Right atrium auricular region (tissue), 2 donors: ENCODE measurements around the gene KLB. TPM values are rescaled to one million over a fixed set of nuclear protein-coding genes. Genes with fewer than 3 reads are reported as not detected.
A peak's percentile ranks its signal among the peaks of the same experiment; 100 is the strongest.
"Not testable (repeated sequence)": the region's sequence is repeated elsewhere in the genome, so short reads cannot be mapped to it uniquely, and the experiment has no call there.

ENCODE experiments used
- DNase-seq: peaks from one replicate; pipeline ENCODE4 v3.0.0-alpha.2; 2019; ENCODE audit warnings: low spot score
- H3K27ac ChIP-seq, 2 donors: fragments of 200-600 bp; sonication (generic); 1 replicate in 1 of 2; 2 replicates in 1 of 2; pipeline ENCODE4 v1.5.1; 2016 to 2019
- H3K27me3 ChIP-seq, 2 donors: fragments of 200-600 bp; sonication (generic); one replicate each; pipeline versions ENCODE4 v1.5.1 to v1.6.0; 2017 to 2019
- H3K36me3 ChIP-seq: fragments of 200-600 bp; sonication (generic); one replicate; pipeline ENCODE4 v1.5.1; 2016
- H3K4me1 ChIP-seq, 2 donors: fragments of 200-600 bp; sonication (generic); one replicate each; pipeline versions ENCODE4 v1.5.1 to v1.6.0; 2017 to 2019
- H3K4me3 ChIP-seq, 2 donors: fragments of 200-600 bp; sonication (generic); 1 replicate in 1 of 2; 2 replicates in 1 of 2; pipeline ENCODE4 v1.5.1; 2017 to 2019; ENCODE audit warnings: mild to moderate bottlenecking in 1 of 2, moderate library complexity in 1 of 2
- H3K9me3 ChIP-seq, 2 donors: fragments of 200-600 bp; sonication (generic); one replicate each; pipeline ENCODE4 v1.5.1; 2019
- CTCF ChIP-seq, 2 donors: fragments of 200-600 bp; sonication (generic); IDR thresholded peaks; one replicate each; pipeline ENCODE4 v1.5.1; 2019; ENCODE audit warnings: antibody characterized with exemption in 2 of 2
- total RNA-seq, 2 donors: library from RNA; depleted of rRNA; stranded (reverse); fragments of >200 nt; gene quantifications; one replicate each; pipeline ENCODE4 v1.1.0, GENCODE V29; 2016

KLB gene
- total RNA-seq: under 1 TPM; 0.11 to 0.47 TPM

GRCh38 chr4:39406763-39407583, at the start of gene KLB:
Gene KLB (plus strand): TSS chr4:39406930. CDS start chr4:39406950, 20 bp downstream.
- Histone ChIP-seq H3K4me3 (no peak within 1 kb of the TSS), H3K9me3 (no peaks in the 10 kb centered on the region), H3K27ac (no peak within 1 kb of the TSS), H3K36me3 (no peaks in the 10 kb centered on the region), H3K4me1 (peaks cover 0 to 7% of the 10 kb centered on the region in 2 donors), H3K27me3 (no peaks in the 10 kb centered on the region)
- DNase-seq: no peak
- TF ChIP-seq CTCF (IDR thresholded peaks at IDR 0.05): no peak

GRCh38 chr4:39357002-39357401, 49.7 kb upstream of the KLB start:
- Histone ChIP-seq H3K27ac (no peak overlapping the region), H3K27me3 (no peaks in the 10 kb centered on the region), H3K4me1 (peaks cover 0 to 20% of the 10 kb centered on the region in 2 donors), H3K9me3 (no peaks in the 10 kb centered on the region), H3K36me3 (no peaks in the 10 kb centered on the region), H3K4me3 (no peak overlapping the region)
- no peak for DNase-seq
- no peak for TF ChIP-seq CTCF (IDR thresholded peaks at IDR 0.05)

- not testable (repeated sequence) for H3K4me3 ChIP-seq, H3K9me3 ChIP-seq, H3K27me3 ChIP-seq, H3K36me3 ChIP-seq, H3K27ac ChIP-seq, DNase-seq
- peaks cover 0 to 16% of the 10 kb centered on the region in 2 donors for H3K4me1 ChIP-seq
Measured at GRCh38 chr4:39360611-39361010, 46.1 kb upstream of the KLB start.

- Histone ChIP-seq H3K4me3 (no peak overlapping the region), H3K27me3 (no peaks in the 10 kb centered on the region), H3K27ac (no peak overlapping the region), H3K36me3 (no peaks in the 10 kb centered on the region), H3K4me1 (peaks cover 0 to 22% of the 10 kb centered on the region in 2 donors), H3K9me3 (no peaks in the 10 kb centered on the region)
- no peak for TF ChIP-seq CTCF (IDR thresholded peaks at IDR 0.05)
- DNase-seq: no peak
Measured at GRCh38 chr4:39362827-39363226, 43.9 kb upstream of the KLB start.

GRCh38 chr4:39363773-39364393, 42.8 kb upstream of the KLB start:
- Histone ChIP-seq H3K36me3 (no peaks in the 10 kb centered on the region), H3K4me1 (peaks cover 0 to 22% of the 10 kb centered on the region in 2 donors), H3K9me3 (no peaks in the 10 kb centered on the region), H3K27ac (no peak overlapping the region), H3K27me3 (no peaks in the 10 kb centered on the region), H3K4me3 (no peak overlapping the region)
- TF ChIP-seq CTCF (IDR thresholded peaks at IDR 0.05): no peak
- no peak for DNase-seq

- H3K27ac ChIP-seq: peak overlapping the region; percentile 84 to 92
- TF ChIP-seq CTCF (IDR thresholded peaks at IDR 0.05): no peak
- no peak for DNase-seq
- H3K9me3 ChIP-seq: no peaks in the 10 kb centered on the region
- peak overlapping the region; percentile 90 to 91 for H3K4me3 ChIP-seq
- H3K4me1 ChIP-seq: peaks cover 0 to 22% of the 10 kb centered on the region in 2 donors
- H3K36me3 ChIP-seq: no peaks in the 10 kb centered on the region
- H3K27me3 ChIP-seq: no peaks in the 10 kb centered on the region
Measured at GRCh38 chr4:39365360-39365759, 41.4 kb upstream of the KLB start.
